Germinal center (tissue), 1 donor: ENCODE results near the gene KLHDC8A.
"Not testable (repeated sequence)": the region's sequence is repeated elsewhere in the genome, so short reads cannot be mapped to it uniquely, and the experiment has no call there.

Experiments
- DNase-seq: peaks from one replicate; pipeline ENCODE4 v3.0.0; 2012; ENCODE audit warnings: mixed read lengths, low spot score

The KLHDC8A gene

GRCh38 chr1:205356440-205357139, at the start of gene KLHDC8A:
Gene KLHDC8A (minus strand): TSS chr1:205356922. CDS start chr1:205343604, 13,318 bp downstream.
- no peak for DNase-seq

GRCh38 chr1:205406252-205406651, 49.5 kb upstream of the KLHDC8A start:
- DNase-seq = not testable (repeated sequence)

DNA sequence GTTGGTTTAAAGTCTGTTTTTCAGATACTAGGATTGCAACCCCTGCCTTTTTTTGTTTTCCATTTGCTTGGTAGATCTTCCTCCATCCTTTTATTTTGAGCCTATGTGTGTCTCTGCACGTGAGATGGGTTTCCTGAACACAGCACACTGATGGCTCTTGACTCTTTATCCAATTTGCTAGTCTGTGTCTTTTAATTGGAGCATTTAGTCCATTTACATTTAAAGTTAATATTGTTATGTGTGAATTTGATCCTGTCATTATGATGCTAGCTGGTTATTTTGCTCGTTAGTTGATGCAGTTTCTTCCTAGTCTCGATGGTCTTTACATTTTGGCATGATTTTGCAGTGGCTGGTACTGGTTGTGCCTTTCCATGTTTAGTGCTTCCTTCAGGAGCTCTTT, 47.8 kb upstream of the KLHDC8A start:
- not testable (repeated sequence) for DNase-seq

DNA sequence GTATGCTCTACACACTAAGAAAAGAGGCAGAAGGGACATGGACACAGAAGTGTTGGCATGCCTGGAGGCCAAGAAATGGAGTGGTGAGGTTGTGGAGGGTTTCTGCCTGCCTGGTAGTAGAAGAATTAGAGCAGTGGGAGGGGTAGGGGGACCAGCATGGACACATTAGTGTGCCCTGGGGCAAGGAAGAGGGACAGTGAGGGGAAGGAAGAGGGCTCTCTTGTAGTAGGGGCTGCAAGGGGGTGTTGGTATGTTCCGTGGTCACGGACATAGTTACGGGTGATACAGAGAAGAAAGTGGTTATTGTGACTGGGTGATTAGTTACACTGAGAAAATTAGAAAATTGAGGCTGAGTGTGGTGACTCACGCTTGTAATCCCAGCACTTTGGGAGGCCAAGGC, 41.9 kb upstream of the KLHDC8A start:
- no peak for DNase-seq

- DNase-seq = peak; percentile 56
These were observed 40.4 kb upstream of the KLHDC8A start for GRCh38 chr1:205396967-205397616.

DNA sequence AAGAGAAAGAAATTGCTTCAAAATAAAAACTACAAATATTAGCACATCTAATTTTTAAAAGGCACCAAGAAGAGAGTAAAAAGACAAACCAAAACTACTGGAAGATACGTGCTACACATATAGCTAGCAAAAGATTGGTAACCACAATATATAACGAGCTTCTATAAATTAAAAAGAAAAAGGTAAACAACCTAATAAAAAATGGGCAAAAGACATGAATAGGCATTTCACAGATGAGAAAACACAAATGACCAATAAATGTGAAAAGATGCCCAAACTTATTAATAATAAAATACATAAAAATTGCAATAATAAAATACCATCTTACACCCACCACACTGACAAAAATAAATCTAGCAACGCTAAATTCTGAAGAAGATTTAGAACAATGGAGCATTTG, 38.9 kb upstream of the KLHDC8A start:
- DNase-seq = no peak

DNA sequence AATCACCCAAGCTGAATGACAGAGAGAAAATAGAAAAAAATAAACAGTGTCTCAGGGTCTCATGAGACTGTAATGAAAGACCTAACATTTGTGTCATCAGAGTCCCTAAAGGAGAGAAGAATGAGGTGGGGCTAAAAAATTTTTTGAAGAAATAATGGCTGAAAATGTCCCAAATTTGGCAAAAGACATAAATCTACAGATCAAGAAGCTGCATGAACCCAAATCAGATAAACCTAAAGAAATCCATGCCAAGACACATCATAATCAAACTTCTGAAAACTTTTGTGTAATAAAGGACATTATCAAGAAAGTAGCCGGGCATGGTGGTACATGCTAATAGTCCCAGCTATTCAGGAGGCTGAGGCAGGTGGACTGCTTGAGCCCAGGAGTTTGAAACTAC, 35.9 kb upstream of the KLHDC8A start:
- DNase-seq = no peak

DNA sequence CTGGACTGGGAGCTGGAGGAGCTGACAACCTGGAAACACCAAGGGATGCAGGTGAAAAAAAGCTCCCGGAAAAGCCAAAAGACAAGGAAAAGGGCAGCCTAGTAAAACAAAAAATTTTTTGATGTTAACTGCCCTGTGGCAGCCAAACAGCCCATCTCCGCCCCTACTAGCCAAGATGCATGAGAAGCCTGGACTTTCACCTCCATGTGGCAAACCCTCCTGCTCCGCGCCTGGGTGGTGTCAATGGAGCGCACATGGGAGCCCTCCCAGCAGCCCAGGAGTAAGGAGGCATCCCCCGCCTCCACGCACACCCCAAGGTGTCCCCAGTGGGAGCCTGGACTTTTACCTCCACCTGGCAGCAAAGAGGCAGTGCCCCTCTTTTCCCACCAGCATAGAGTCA, 34.7 kb upstream of the KLHDC8A start:
- no peak for DNase-seq

GRCh38 chr1:205387845-205388244, 31.1 kb upstream of the KLHDC8A start:
- no peak for DNase-seq

DNA sequence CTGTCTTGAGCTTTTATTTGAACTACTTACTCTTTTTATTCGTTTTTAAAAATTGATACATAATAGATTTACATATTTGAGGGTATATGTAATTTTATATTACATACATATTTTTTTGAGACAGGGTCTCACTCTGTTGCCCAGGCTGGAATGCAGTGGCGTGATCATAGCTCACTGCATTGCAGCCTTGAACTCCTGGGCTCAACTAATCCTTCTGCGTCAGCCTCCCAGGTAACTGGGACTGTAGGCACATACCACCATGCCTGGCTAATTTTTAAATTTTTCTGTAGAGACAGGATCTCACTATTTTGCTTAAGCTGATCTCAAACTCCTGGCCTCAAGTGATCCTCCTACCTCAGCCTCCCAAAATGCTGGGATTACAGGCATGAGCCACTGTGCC, 26.3 kb upstream of the KLHDC8A start:
- DNase-seq = not testable (repeated sequence)

DNA sequence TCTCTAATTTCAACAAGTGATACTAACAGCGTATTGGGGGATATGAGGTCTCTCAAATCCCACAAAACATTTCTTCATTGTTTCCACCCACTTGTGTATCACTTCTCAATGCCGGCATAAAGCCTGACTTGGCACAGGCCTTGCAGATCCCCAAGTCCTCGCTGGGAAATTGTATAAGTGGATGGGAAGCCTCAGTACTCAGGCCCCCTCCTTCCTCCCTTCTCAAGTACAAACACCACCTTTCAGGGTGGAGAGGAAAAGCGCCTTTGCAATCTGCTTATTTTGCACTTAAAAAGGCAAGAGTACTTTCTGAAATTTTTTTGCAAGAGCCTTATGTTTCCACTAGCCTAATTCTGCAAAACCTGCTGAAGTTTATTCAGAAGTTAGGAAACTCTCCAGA, 25.8 kb upstream of the KLHDC8A start:
- no peak for DNase-seq

DNA sequence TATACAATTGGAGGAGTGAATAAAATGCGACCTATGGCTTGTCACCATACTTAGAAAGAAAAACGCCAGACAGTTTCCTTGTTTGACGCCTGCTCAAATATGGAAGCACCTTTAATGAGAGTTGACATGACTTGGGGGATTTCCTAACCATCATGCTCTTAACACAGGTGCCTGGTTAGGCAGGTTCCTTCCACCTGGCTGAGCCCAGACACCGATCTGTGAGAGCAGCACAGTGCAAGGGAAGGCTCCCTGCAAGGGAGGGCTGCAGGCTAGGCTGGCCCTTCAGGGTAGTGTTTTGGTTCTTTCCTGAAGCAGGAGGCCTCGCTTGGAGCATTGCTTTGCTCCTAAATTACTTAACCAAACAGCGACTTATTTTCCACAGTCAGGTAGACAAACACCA, 24.6 kb upstream of the KLHDC8A start:
- DNase-seq = no peak

- no peak for DNase-seq
These were observed 24.2 kb upstream of the KLHDC8A start for GRCh38 chr1:205380882-205381281.

GRCh38 chr1:205379056-205379455, 22.3 kb upstream of the KLHDC8A start:
- no peak for DNase-seq

DNA sequence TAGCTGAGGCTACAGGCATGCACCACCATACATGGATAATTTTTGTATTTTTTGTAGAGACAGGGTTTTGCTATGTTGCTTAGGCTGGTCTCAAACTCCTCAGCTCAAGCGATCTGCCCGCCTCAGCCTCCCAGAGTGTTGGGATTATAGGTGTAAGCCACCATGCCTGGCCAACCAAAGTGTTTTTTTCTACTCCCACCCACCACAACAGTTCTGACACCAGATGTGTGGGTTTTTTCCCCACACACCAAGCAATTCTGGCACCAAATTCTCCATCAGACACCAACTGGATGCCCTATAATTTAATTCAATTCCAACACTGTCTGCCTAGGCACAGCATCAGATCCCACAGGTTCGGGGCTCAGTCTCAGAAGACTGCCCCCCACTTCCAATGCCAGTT, 20.6 kb upstream of the KLHDC8A start:
- DNase-seq = no peak

DNA sequence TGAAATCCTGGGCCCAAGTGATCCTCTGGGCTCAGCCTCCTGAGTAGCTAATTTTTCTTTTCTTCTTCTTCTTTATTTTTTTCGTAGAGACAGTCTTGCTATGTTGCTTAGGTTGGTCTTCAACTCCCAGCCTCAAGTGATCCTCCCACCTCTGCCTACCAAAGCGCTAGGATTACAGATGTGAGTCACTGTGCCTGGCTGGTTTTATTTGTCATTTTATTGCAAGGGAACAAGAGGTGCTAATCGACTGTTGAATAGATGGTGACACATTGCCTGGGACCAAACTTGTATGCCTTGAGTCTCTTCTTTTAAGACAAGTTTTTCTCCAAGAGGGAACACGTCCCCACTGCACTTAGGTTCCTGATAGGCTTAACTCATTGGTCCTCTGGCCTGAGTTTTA, 20.0 kb upstream of the KLHDC8A start:
- no peak for DNase-seq

DNA sequence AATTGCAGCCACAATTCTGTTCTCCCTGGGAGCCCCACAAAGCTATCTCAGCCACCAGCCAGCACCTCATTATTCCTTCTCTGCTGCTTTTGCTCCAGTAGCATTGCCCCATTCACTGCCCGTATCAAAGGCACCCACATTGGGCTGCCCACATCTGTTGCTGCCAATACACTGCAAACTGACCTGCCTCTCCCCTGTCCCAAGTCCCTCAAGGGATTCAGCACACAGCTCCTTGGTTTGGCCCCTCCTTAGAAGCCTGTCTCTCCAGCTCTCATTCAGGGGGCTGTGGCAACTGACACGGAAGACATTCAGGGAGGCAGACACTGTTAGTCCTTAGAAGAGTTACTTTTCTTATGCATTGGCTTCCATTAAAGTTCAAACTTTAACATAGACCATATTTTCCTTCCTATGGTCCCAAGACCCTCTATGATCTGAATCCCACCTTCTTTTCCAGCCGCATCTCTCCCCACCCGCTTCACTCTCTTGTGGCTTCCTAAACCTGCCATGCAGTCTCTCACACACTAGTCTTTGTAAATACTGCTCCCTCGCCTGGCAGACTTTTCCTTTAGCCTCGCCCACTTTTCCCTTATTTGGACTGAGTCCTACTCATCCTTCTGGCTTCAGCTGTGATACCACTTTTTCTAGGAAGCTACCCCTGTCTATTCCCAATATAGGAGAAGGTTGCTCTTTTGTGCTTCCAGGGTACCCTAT, 19.3 kb upstream of the KLHDC8A start:
- no peak for DNase-seq

- DNase-seq = no peak
These were observed 17.7 kb upstream of the KLHDC8A start for GRCh38 chr1:205374210-205375078.

- no peak for DNase-seq
These were observed 17.1 kb upstream of the KLHDC8A start for GRCh38 chr1:205373798-205374175.

DNA sequence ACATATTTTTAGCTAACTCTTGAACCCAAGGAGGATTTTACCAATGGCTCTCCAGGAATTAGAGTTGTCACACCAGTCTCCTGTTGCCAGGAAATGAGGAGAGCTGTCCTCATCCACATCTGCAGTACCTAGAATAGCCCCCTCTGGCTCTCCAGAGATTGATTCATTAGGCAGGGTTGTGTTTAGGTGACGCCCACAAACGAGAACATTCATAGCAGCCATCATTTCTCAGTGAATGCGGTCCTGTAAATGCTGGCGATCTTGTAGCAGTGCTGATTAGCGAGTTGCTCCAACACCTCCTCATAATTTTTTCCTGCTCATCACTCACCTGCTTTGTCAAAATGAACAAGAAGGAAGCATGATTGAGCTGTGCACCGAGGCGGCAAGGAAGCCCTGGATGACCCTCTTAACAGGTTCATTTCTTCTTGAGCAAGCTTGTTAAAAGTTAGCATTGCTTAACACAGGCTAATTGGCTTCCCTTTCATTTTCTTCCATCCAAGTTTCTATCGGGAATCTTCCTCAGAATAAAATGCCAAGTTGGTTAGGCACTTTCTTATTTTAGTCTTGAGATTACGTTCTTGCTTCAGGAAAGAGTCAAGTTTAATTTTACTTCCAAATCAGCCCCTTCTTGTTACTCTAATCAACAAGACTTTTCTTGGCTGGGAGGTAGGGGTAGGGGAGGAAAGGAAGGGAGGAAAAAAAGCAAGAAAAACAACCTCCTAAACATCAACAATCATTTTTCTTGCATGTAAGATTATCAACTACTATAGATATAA, 16.5 kb upstream of the KLHDC8A start:
- DNase-seq = no peak

DNA sequence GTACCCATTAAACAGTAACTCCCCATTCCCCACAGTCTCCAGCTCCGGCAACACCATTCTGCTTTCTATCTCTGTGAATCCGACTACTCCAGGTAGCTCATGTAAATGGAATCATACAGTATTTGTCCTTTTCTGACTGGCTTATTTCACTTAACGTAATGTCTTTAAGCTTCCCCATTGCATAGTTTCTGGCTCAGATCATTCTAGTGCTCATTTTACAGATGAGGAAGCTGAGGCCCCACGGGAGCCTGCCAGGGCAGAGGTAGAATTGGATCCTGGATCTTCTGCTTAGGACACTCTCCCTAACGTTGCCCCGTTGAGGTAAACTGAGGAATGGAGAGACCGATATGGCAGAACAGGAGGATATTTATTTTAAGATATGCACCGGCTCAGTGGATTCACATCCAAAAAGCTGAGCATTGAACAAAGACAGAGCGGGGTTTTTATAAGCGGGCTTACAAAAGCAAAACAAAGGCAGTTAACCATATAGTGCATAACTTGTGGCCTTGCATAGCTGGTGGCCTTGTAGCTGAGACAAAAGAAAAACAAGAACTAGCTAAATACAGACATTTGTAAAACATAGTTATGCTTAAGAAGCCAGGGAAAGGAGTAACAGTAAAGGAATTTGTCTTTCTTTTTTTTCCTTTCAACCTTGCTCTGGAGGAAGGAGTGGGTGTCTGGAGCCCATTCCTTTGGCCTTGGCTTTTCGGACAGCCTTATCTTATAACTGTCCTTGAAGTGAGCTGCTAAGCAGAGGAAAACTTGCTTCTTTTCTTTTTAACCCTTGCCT, 15.3 kb upstream of the KLHDC8A start:
- DNase-seq = no peak
